ENCODE results near the gene OR5K4. TPM values are rescaled to one million over a fixed set of nuclear protein-coding genes. Genes with fewer than 3 reads are reported as not detected.

OR5K4 gene
- total RNA-seq, 1 donor from 2014 or later = not detected

Other genes with a start within 250 kb of the OR5K4 start
- not detected for gene OR5H1, start 223.1 kb upstream of the OR5K4 start, total RNA-seq
- not detected for gene OR5H14, start 206.4 kb upstream of the OR5K4 start, total RNA-seq
- gene OR5H15, start 187.2 kb upstream of the OR5K4 start, total RNA-seq = not detected
- gene OR5H6, start 89.6 kb upstream of the OR5K4 start, total RNA-seq = not detected
- gene OR5H2, start 71.3 kb upstream of the OR5K4 start, total RNA-seq = not detected
- gene OR5K3, start 36.8 kb downstream of the OR5K4 start, total RNA-seq = not detected
- not detected for gene OR5K1, start 109.3 kb downstream of the OR5K4 start, total RNA-seq
- gene OR5K2, start 143.8 kb downstream of the OR5K4 start, total RNA-seq = not detected
- gene CLDND1, start 169.0 kb downstream of the OR5K4 start, total RNA-seq = 158 TPM
- gene GPR15, start 178.1 kb downstream of the OR5K4 start, total RNA-seq = 1.2 TPM
- gene CPOX, start 239.8 kb downstream of the OR5K4 start, total RNA-seq = 21.4 TPM

All from vagina (tissue), 1 donor.